ENCODE results near the gene MYH7B.

Gene MYH7B

GRCh38 chr20:34945315-34946077 is 10.2 kb upstream of the MYH7B start:
- DNase-seq: no peak

- DNase-seq: no peak
Observed at GRCh38 chr20:34946661-34947060, 9.0 kb upstream of the MYH7B start.

- no peak for DNase-seq
Observed at GRCh38 chr20:34947336-34947735, 8.3 kb upstream of the MYH7B start.

- no peak for DNase-seq
Observed at GRCh38 chr20:34948030-34948429, 7.6 kb upstream of the MYH7B start.

- no peak for DNase-seq
Observed at GRCh38 chr20:34949120-34949519, 6.5 kb upstream of the MYH7B start.

GRCh38 chr20:34951252-34951651 is 4.4 kb upstream of the MYH7B start:
- DNase-seq: no peak

GRCh38 chr20:34951652-34952051 is 4.0 kb upstream of the MYH7B start:
- DNase-seq: no peak

- no peak for DNase-seq
Observed at GRCh38 chr20:34952671-34953070, 3.0 kb upstream of the MYH7B start.

GRCh38 chr20:34953960-34954359 is 1.7 kb upstream of the MYH7B start:
- DNase-seq: no peak

- no peak for DNase-seq
Observed at GRCh38 chr20:34954904-34955230, 801 bp upstream of the MYH7B start.

- DNase-seq: no peak
Observed at GRCh38 chr20:34956041-34956458, 382 bp downstream of the MYH7B start.

GRCh38 chr20:34956751-34957472 is 1.2 kb downstream of the MYH7B start:
- DNase-seq: no peak

- DNase-seq: no peak
Observed at GRCh38 chr20:34964486-34964885, 8.8 kb downstream of the MYH7B start.

GRCh38 chr20:34965051-34965450 is 9.4 kb downstream of the MYH7B start:
- no peak for DNase-seq

GRCh38 chr20:34967421-34967820 is 11.8 kb downstream of the MYH7B start:
- DNase-seq: no peak

GRCh38 chr20:34968042-34968775 is 12.5 kb downstream of the MYH7B start:
- no peak for DNase-seq

- DNase-seq: no peak
Observed at GRCh38 chr20:34970193-34970840, 14.6 kb downstream of the MYH7B start.

- no peak for DNase-seq
Observed at GRCh38 chr20:34970846-34971560, 15.3 kb downstream of the MYH7B start.

GRCh38 chr20:34971561-34972235 is 16.0 kb downstream of the MYH7B start:
- no peak for DNase-seq

- DNase-seq: no peak
Observed at GRCh38 chr20:34974246-34974645, 18.6 kb downstream of the MYH7B start.

GRCh38 chr20:34976286-34976685 is 20.6 kb downstream of the MYH7B start:
- no peak for DNase-seq
